ENCODE data around the gene GLTP.

The GLTP gene

GRCh38 chr12:109827080-109827479, 53.3 kb downstream of the GLTP start:
- H3K4me3 ChIP-seq (replicated peaks in 1 of 2; ENCODE audit: low read depth in 2 of 2, low read length in 2 of 2): no peak overlapping the region
- TF ChIP-seq, protein P1, sequence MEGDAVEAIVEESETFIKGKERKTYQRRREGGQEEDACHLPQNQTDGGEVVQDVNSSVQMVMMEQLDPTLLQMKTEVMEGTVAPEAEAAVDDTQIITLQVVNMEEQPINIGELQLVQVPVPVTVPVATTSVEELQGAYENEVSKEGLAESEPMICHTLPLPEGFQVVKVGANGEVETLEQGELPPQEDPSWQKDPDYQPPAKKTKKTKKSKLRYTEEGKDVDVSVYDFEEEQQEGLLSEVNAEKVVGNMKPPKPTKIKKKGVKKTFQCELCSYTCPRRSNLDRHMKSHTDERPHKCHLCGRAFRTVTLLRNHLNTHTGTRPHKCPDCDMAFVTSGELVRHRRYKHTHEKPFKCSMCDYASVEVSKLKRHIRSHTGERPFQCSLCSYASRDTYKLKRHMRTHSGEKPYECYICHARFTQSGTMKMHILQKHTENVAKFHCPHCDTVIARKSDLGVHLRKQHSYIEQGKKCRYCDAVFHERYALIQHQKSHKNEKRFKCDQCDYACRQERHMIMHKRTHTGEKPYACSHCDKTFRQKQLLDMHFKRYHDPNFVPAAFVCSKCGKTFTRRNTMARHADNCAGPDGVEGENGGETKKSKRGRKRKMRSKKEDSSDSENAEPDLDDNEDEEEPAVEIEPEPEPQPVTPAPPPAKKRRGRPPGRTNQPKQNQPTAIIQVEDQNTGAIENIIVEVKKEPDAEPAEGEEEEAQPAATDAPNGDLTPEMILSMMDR (IDR thresholded peaks at IDR 0.05; ENCODE audit: low read depth, low read length): no peak
- no peak for DNase-seq (ENCODE audit: low read depth in 2 of 2)

DNA sequence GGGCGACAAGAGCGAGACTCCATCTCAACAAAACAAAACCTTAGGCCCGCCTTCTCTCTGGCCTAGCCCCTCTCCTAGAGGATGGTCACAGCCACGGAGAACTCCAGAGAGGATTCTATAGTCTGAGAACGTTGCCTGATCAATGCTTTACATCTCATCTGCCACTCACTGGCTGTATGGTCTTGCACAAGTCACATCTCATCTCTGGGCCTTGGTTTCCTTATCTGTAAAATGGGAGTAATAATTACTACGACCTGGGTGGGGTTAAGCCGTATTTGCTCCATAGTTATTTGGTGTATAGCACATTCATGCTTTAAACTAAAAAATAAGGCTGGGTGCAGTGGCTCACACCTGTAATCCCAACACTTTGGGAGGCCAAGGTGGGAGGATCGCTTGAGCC, 55.6 kb downstream of the GLTP start:
- DNase-seq (ENCODE audit: low read depth in 2 of 2): no peak
- no peak overlapping the region for H3K4me3 ChIP-seq (replicated peaks in 1 of 2; ENCODE audit: low read depth in 2 of 2, low read length in 2 of 2)
- TF ChIP-seq, protein P1 (IDR thresholded peaks at IDR 0.05; ENCODE audit: low read depth, low read length): no peak

DNA sequence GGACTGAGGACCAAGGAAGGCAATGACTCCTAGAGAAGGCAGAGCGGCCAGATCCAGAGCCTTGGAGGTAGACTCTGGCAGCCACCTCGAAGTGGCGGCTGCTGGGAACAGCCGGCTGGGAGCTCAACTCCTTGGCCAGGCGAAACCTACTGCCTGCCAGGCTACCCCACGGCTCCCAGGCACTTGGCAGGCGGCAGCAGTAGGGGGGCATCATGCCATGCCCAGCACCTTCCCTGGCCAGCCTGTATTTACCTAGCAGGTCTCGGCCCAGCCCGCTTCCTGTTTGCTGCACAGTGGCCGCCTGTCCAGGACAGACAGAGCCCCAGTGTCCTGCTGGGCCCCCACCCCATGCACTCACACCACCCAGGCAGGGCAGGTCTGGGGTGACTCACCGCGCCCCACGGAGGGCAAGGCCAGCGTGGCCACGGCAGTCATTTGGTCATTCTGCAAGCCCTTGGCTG, 57.4 kb downstream of the GLTP start:
- TF ChIP-seq, protein P1 (IDR thresholded peaks at IDR 0.05; ENCODE audit: low read depth, low read length): no peak
- no peak overlapping the region for H3K4me3 ChIP-seq (replicated peaks in 1 of 2; ENCODE audit: low read depth in 2 of 2, low read length in 2 of 2)
- DNase-seq (ENCODE audit: low read depth in 2 of 2): no peak

DNA sequence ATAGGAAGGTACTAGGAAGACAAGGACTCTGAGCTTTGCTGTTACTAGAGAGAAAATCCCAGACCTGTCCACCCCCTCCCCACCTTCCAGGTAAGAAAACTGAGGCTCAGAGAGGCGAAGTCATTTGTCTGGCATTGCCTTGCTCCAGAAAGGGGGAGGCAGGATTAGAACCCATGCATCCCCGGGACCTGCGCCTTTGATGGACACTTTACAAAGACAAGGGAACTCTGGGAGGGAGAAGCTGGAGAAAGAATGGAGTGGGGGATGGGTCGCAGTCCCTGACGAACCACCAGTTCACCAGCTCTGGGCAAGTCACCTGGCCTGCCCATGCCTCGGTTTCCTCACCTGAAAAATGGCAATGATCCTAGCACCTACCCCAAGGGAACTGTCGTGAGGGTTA, 57.9 kb downstream of the GLTP start:
- no peak for DNase-seq (ENCODE audit: low read depth in 2 of 2)
- no peak overlapping the region for H3K4me3 ChIP-seq (replicated peaks in 1 of 2; ENCODE audit: low read depth in 2 of 2, low read length in 2 of 2)
- TF ChIP-seq, protein P1 (IDR thresholded peaks at IDR 0.05; ENCODE audit: low read depth, low read length): no peak

GRCh38 chr12:109821968-109822367, 58.4 kb downstream of the GLTP start:
- H3K4me3 ChIP-seq (replicated peaks in 1 of 2; ENCODE audit: low read depth in 2 of 2, low read length in 2 of 2): no peak overlapping the region
- no peak for DNase-seq (ENCODE audit: low read depth in 2 of 2)
- TF ChIP-seq, protein P1 (IDR thresholded peaks at IDR 0.05; ENCODE audit: low read depth, low read length): no peak

GRCh38 chr12:109820816-109821381, 59.4 kb downstream of the GLTP start:
- TF ChIP-seq, protein P1 (IDR thresholded peaks at IDR 0.05; ENCODE audit: low read depth, low read length): no peak
- no peak overlapping the region for H3K4me3 ChIP-seq (replicated peaks in 1 of 2; ENCODE audit: low read depth in 2 of 2, low read length in 2 of 2)
- DNase-seq (ENCODE audit: low read depth in 2 of 2): no peak
